Endothelial cell of umbilical vein (primary cell): ENCODE results near the gene LPIN1. TPM values are rescaled to one million over a fixed set of nuclear protein-coding genes. Genes with fewer than 3 reads are reported as not detected.
"Not testable (repeated sequence)": the region's sequence is repeated elsewhere in the genome, so short reads cannot be mapped to it uniquely, and the experiment has no call there.

Experiments used
- BruUV-seq: library from RNA; stranded (reverse); fragments of 400-500 nt; replicated peaks from 2 replicates; lab custom pipeline; 2021; lab: Mats Ljungman, UMichigan
- CTCF ChIA-PET: fragments of 300-600, 350-600 bp; sonication (Branson Sonifier 250); formaldehyde crosslinking; loops from one replicate; lab custom pipeline; 2021; ENCODE audit warnings: antibody characterized with exemption, inconsistent platforms; lab: Charles Lee
- POLR2A ChIA-PET: fragments of 300-600, 350-600 bp; sonication (Branson Sonifier 250); formaldehyde crosslinking; loops from one replicate; lab custom pipeline; 2021; ENCODE audit warnings: antibody characterized with exemption, inconsistent platforms; lab: Charles Lee
- DNase-seq: peaks from one replicate; pipeline ENCODE4 v3.0.0-alpha.2; 2011; ENCODE audit warnings: low read depth, low spot score
- FAIRE-seq: peaks from 2 replicates; lab custom pipeline; 2011; peaks lifted over from hg19 to GRCh38; lab: Jason Lieb, UNC
- H2AFZ ChIP-seq: 2 replicates; pipeline ENCODE4 v1.6.0; 2012; ENCODE audit warnings: low read depth, low read length, control low read depth, inconsistent platforms
- H3K27ac ChIP-seq: 2 replicates; pipeline ENCODE4 v1.5.1; 2011; ENCODE audit warnings: low read depth, mild to moderate bottlenecking, control low read depth, low read length, moderate library complexity; ENCODE audit not compliant: insufficient read depth
- H3K27me3 ChIP-seq, 2 experiments: 2 replicates each; pipeline versions ENCODE4 v1.6.0 to v1.6.1; 2011; ENCODE audit warnings: low read length in 2 of 2, mixed read lengths in 1 of 2; ENCODE audit not compliant: control insufficient read depth in 2 of 2, insufficient read depth in 2 of 2
- H3K36me3 ChIP-seq, 2 experiments: 2 replicates in 1 of 2; 3 replicates in 1 of 2; pipeline ENCODE4 v1.5.1; 2011; ENCODE audit warnings: low read length in 2 of 2, mild to moderate bottlenecking in 1 of 2, moderate library complexity in 1 of 2; ENCODE audit not compliant: control insufficient read depth in 2 of 2, insufficient read depth in 2 of 2; ENCODE audit errors: extremely low read depth in 1 of 2
- H3K4me1 ChIP-seq: 3 replicates; pipeline ENCODE4 v1.5.1; 2011; ENCODE audit warnings: mild to moderate bottlenecking, low read length; ENCODE audit not compliant: control insufficient read depth, insufficient read depth; ENCODE audit errors: extremely low read depth
- H3K4me2 ChIP-seq: 2 replicates; pipeline ENCODE4 v1.6.1; 2011; ENCODE audit warnings: low read length, control low read depth, mixed read lengths; ENCODE audit not compliant: insufficient read depth
- H3K4me3 ChIP-seq, 3 experiments: fragments of 200-600 bp in 1 of 3; sonication (generic), shearing (Covaris generic) in 1 of 3; replicated peaks in 1 of 3; 2 replicates each; pipeline ENCODE4 v1.5.1; 2011 to 2016; ENCODE audit warnings: control low read depth in 3 of 3, low read length in 3 of 3, mild to moderate bottlenecking in 2 of 3, inconsistent platforms in 1 of 3, low read depth in 1 of 3, moderate library complexity in 1 of 3; ENCODE audit not compliant: insufficient read depth in 1 of 3
- H3K79me2 ChIP-seq: 2 replicates; pipeline ENCODE4 v1.6.0; 2012; ENCODE audit warnings: low read length, inconsistent platforms; ENCODE audit not compliant: control insufficient read depth, insufficient read depth
- H3K9ac ChIP-seq: replicated peaks from 2 replicates; pipeline ENCODE3; 2011; ENCODE audit warnings: low read length, control low read depth; ENCODE audit not compliant: insufficient read depth; ENCODE audit errors: extremely low read depth
- H3K9me1 ChIP-seq: replicated peaks from 3 replicates; pipeline ENCODE4 v1.6.0; 2011; ENCODE audit warnings: mild to moderate bottlenecking, low read length; ENCODE audit not compliant: control insufficient read depth, insufficient read depth; ENCODE audit errors: extremely low read depth
- H3K9me3 ChIP-seq: replicated peaks from 2 replicates; pipeline ENCODE4 v1.5.1; 2012; ENCODE audit warnings: low read length, inconsistent platforms; ENCODE audit not compliant: control insufficient read depth, insufficient read depth
- H4K20me1 ChIP-seq: replicated peaks from 2 replicates; pipeline ENCODE3; 2011; ENCODE audit warnings: mild to moderate bottlenecking, low read length; ENCODE audit not compliant: control insufficient read depth, insufficient read depth; ENCODE audit errors: extremely low read depth
- EZH2 ChIP-seq: IDR thresholded peaks from 2 replicates; pipeline ENCODE4 v1.6.1; 2012; ENCODE audit warnings: borderline replicate concordance, low read depth, mild to moderate bottlenecking, moderate library complexity, low read length, inconsistent platforms; ENCODE audit not compliant: severe bottlenecking
- FOS ChIP-seq: IDR thresholded peaks from 2 replicates; pipeline ENCODE4 v1.6.1; 2011; ENCODE audit warnings: mild to moderate bottlenecking, low read length, moderate library complexity, borderline replicate concordance; ENCODE audit not compliant: insufficient read depth
- GATA2 ChIP-seq: IDR thresholded peaks from 2 replicates; pipeline ENCODE4 v1.7.0; 2011; ENCODE audit warnings: low read depth, mild to moderate bottlenecking, moderate library complexity, mixed read lengths, low read length; ENCODE audit not compliant: insufficient read length, insufficient read depth
- JUN ChIP-seq: IDR thresholded peaks from 2 replicates; pipeline ENCODE4 v1.6.1; 2011; ENCODE audit warnings: borderline replicate concordance, low read depth; ENCODE audit not compliant: insufficient read length, insufficient read depth
- MAX ChIP-seq: IDR thresholded peaks from 2 replicates; pipeline ENCODE4 v1.6.1; 2011; ENCODE audit not compliant: insufficient read depth, insufficient read length
- MYC ChIP-seq: IDR thresholded peaks from one replicate; pipeline ENCODE4 v1.6.1; 2011; ENCODE audit warnings: mild to moderate bottlenecking, low read depth, low read length
- POLR2A ChIP-seq: IDR thresholded peaks from 2 replicates; pipeline ENCODE4 v1.6.1; 2012; ENCODE audit warnings: low read depth, mild to moderate bottlenecking, control low read depth, low read length
- POLR2AphosphoS5 ChIP-seq: IDR thresholded peaks from 2 replicates; pipeline ENCODE4 v1.6.1; 2012; ENCODE audit warnings: low read depth, mild to moderate bottlenecking, control low read depth, low read length, moderate library complexity; ENCODE audit not compliant: insufficient read depth
- dilution Hi-C: fragments of 300-500 bp; cut with MboI; formaldehyde crosslinking; loops from one replicate; pipeline ENCODE4 v1.15.0; 2019; ENCODE audit warnings: low sequenced_read_pairs; ENCODE audit not compliant: extremely low pct_ligation_motif_present
- intact Hi-C: fragments of 100-400 bp; cut with micrococcal nuclease; formaldehyde crosslinking; loops from one replicate; pipeline ENCODE4 v1.10.0; 2022
- polyA plus RNA-seq, 4 experiments: library from polyadenylated mRNA; depleted of rRNA in 3 of 4; stranded (reverse) in 3 of 4; unstranded in 1 of 4; fragments of >200 nt; gene quantifications; 2 replicates each; pipeline versions ENCODE4 v1.2.1 to v1.2.3, GENCODE V29; 2011 to 2012; ENCODE audit warnings: missing spikeins in 1 of 4
- total RNA-seq: library from RNA; stranded (reverse); gene quantifications from 2 replicates; pipeline ENCODE4 v1.2.3, GENCODE V29; 2021
- TF ChIP-seq, protein P1 (sequence below), 2 donors: IDR thresholded peaks; 1 replicate in 1 of 2; 2 replicates in 1 of 2; pipeline ENCODE4 v1.5.1; 2011; ENCODE audit warnings: low read length in 2 of 2, mild to moderate bottlenecking in 2 of 2, moderate library complexity in 2 of 2, control low read depth in 1 of 2, inconsistent platforms in 1 of 2, low read depth in 1 of 2; ENCODE audit not compliant: insufficient read depth in 1 of 2; ENCODE audit errors: extremely low read depth in 1 of 2

LPIN1 gene
- total and polyA plus RNA-seq, 2 donors (not counting 3 experiments of a cell fraction or from before 2014, with no cell fraction given), result 26.6 to 80.4 TPM

DNA sequence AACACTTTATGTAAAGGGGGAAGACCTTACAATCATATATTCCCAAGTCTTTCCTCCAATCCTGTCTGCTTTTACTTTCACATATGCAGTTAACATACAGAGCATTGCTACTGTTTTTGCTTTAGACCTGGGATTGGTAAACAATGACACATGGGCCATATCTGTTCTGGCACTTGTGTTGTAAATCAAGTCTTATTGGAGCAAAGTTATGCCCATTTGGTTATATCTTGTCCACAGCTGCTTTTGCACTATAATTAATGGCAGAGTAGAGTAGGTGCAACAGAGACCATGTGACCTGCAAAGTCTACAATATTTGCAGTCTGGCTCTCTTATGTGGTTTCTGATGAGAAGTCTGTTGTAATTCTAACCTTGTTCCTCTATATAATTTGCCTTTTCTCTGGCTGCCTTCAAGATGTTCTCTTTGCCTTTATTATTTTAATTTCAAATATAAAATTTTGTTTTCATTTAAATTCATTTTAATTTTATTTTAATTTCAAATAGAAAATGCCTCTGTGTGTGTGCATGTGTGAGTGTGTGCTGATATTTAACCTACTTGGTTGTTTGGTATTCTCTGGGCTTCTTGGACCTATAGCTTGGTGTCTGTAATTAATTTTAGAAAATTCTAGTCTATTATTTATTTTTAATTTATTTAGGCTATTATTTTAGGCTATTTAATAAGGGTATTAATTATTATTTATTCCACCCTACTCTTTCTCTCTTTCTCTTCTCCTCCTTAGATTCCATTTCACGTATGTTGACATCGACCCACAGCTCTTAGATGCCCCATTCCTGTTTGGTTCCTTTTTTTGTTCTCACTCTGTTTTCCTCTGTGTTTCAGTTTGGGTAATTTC is 16.8 kb upstream of the LPIN1 start:
- Histone ChIP-seq H3K9me1 (no peaks in the 10 kb centered on the region), H3K9me3 (no peaks in the 10 kb centered on the region), H3K9ac (no peak overlapping the region), H4K20me1 (no peaks in the 10 kb centered on the region), H3K36me3 (no peaks in the 10 kb centered on the region), H3K4me3 (no peak overlapping the region), H3K27me3 (peaks cover 17 to 35% of the 10 kb centered on the region in 2 experiments), H3K4me2 (no peak overlapping the region), H3K27ac (no peak overlapping the region), H2AFZ (no peak overlapping the region), H3K79me2 (no peaks in the 10 kb centered on the region), H3K4me1 (no peaks in the 10 kb centered on the region)
- ChIA-PET POLR2A (no interaction called here), CTCF (interaction anchor here (1.4 kb wide), 1 partner anchor 12 kb away, joined by 3 read pairs; no protein-coding TSS in a partner anchor)
- TF ChIP-seq POLR2AphosphoS5, result no peak
- no peak for TF ChIP-seq POLR2A
- no peak for TF ChIP-seq EZH2
- no peak for TF ChIP-seq GATA2
- TF ChIP-seq, protein P1, sequence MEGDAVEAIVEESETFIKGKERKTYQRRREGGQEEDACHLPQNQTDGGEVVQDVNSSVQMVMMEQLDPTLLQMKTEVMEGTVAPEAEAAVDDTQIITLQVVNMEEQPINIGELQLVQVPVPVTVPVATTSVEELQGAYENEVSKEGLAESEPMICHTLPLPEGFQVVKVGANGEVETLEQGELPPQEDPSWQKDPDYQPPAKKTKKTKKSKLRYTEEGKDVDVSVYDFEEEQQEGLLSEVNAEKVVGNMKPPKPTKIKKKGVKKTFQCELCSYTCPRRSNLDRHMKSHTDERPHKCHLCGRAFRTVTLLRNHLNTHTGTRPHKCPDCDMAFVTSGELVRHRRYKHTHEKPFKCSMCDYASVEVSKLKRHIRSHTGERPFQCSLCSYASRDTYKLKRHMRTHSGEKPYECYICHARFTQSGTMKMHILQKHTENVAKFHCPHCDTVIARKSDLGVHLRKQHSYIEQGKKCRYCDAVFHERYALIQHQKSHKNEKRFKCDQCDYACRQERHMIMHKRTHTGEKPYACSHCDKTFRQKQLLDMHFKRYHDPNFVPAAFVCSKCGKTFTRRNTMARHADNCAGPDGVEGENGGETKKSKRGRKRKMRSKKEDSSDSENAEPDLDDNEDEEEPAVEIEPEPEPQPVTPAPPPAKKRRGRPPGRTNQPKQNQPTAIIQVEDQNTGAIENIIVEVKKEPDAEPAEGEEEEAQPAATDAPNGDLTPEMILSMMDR (IDR thresholded peaks at IDR 0.05; ENCODE audit: extremely low read depth in 1 of 2, insufficient read depth in 1 of 2, low read depth in 1 of 2, low read length in 2 of 2), result no peak
- no peak for TF ChIP-seq JUN
- TF ChIP-seq MYC, result no peak
- no peak for TF ChIP-seq MAX
- TF ChIP-seq FOS, result no peak
- no peak for FAIRE-seq
- dilution Hi-C loops, result no loop called here
- intact Hi-C loops, result no loop called here
- no peak for DNase-seq
- BruUV-seq, result no TSS peak

GRCh38 chr2:11731214-11731984 is 15.0 kb upstream of the LPIN1 start:
- POLR2A ChIA-PET, H3K36me3 ChIP-seq, H2AFZ ChIP-seq, H4K20me1 ChIP-seq, dilution Hi-C loops, H3K9ac ChIP-seq, H3K27ac ChIP-seq, BruUV-seq, H3K9me1 ChIP-seq, intact Hi-C loops, DNase-seq, H3K79me2 ChIP-seq, H3K9me3 ChIP-seq, H3K4me3 ChIP-seq, H3K4me1 ChIP-seq, H3K4me2 ChIP-seq: not testable (repeated sequence)
- FAIRE-seq, result peak; percentile 55
- CTCF ChIA-PET, result interaction anchor here (1.1 to 1.7 kb wide), 4 partner anchors 10 to 48 kb away, joined by 3 to 4 read pairs (median 4); no protein-coding TSS in a partner anchor
- H3K27me3 ChIP-seq, result peaks cover 18 to 30% of the 10 kb centered on the region in 2 experiments
